NCI-H128 (cell line): Measurements from ENCODE around the gene WLS.
"Not testable (repeated sequence)": the region's sequence is repeated elsewhere in the genome, so short reads cannot be mapped to it uniquely, and the experiment has no call there.

Source experiments
- DNase-seq: peaks from one replicate; lab custom pipeline; 2025; ENCODE audit not compliant: unreplicated experiment; lab: John Stamatoyannopoulos, UW

WLS gene

DNA sequence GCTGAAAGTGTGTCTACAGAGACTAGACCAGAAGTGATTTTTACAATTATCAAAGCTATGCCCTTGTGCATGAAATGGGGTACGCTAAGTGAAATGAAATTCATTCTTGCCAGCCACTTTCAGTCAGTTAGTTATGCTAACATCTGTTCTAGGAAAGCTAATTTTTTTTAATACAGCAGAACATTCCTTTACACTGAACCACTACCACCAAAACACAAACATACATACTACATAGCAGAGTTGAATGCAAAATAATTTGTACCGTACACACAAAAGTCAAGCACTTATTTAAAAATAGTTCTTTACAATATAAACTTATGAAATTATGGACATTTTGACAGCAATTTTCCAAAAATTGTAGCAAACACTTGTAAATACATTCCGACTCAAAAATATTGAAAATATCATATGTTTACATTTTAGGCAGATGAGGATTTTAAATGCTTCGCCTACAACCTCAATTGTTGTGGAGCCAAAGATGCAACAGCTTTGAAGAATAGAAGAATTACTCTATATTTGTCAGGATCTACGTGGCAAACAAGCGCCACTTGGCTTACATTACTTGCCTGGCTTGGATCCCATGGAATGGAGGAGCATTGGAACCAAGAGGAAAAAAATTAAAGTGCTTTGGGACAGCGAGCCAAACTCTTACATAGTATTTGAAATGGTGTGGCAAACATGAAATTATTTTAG lies 30.6 kb downstream of the WLS start:
- DNase-seq: no peak

DNA sequence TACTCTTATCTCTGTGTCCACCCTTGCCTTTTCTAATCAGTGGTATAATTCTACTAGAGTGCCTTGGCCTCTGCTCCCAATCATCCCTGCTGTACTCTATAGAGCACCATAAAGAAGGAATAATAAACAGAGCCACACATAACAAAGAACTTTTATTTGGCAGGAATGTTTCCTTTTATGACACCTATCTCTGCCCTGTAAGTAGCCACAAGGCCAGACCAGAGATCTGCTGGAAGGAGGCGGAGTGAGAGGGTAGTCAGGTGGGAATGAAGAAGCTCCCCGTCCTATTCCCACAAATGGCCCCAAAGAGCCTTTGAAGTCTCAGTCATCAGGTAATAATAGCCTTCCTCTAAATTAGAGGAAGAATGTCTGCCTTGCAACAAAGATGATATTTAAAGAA lies 32.7 kb downstream of the WLS start:
- DNase-seq: no peak

DNA sequence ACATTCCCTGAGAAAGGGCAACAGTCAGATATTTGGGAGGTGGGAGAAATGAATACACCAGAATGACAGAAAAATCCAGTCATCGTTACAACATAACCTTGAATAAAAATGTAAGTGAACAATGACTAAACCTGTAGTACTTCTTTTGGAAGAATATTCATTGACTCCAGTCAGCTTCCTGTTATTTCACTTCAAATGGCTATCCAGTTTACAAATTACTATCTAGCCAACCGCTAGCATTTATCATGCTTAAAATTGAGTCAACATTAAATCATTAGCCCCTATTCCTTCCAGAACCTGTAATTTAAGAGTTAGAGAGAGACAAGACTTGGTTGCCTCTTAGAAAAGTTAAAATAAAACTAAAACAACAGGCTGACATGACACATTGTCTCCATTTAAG lies 33.6 kb downstream of the WLS start:
- no peak for DNase-seq

DNA sequence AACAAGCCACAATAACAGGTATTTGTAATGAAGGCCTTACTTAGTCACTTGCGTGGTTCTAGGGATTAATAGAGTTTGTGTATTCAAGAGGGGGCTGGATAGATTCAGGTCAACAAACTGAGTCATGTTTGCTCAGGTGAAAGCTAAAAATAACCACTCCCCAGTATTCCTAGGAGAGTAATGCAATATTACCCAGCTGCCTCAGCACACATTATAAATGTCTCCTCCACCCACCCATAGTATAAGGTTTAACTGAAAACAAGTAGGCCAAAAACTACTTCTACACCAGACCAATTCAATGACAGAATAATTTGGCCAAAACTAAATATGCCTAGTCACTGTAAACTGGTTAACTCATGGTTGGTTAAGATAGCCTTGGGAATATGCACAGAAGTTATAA lies 34.4 kb downstream of the WLS start:
- DNase-seq: no peak

DNA sequence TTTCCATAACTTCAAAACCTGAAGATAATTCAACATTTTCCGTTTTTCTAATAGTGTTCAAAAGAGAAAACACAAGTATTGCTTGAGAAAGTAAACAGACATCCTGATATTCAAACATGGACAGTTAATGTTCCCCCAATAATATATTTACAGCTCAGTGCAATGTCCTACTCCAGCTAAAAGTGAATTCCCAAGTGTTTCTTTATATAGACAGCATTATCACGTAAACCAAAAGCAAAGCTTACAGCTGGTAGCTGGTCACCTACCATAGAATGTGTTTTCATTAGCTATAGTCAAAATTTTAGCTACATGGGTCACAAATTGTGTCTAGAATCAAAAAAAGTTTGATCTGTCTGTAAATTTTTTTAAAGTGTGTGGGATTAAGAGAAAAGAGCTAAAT lies 34.9 kb downstream of the WLS start:
- DNase-seq: no peak

DNA sequence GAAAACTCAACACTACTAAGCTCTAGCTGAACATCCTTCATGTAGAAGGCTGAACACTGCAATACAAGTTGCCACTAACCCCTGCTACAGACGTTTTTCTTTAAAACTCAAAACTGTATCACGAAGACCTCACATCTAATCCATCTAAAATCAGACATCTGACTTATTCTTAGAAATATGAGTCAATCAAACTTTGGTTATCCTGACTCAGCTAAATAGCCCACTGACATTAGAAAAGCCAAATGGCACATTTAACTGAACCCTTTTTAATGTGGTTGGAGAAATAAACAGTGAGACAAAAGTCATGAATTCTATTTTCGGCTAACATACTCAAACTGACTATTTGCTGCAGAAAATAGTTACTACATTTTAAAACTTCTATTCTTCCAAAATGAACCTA lies 35.6 kb downstream of the WLS start:
- DNase-seq: no peak

DNA sequence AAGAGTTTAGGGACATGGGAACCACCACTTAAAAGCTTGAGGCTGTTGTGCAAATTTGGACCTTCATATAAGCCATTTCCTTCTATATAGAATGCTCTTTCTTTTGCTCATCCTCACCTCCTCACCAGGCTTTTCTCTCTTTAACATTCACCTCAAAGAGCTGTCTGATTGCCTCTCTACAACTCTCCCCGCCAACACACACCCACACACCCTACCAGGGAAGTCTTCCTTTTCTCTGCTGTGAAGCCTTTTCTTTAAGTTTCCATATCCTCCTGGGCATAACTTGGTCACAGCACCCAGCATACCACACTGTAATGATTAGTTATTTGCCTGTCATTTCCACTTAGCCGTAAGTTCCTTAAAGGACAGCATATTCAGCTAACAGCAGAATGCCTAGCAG lies 40.6 kb downstream of the WLS start:
- no peak for DNase-seq

DNA sequence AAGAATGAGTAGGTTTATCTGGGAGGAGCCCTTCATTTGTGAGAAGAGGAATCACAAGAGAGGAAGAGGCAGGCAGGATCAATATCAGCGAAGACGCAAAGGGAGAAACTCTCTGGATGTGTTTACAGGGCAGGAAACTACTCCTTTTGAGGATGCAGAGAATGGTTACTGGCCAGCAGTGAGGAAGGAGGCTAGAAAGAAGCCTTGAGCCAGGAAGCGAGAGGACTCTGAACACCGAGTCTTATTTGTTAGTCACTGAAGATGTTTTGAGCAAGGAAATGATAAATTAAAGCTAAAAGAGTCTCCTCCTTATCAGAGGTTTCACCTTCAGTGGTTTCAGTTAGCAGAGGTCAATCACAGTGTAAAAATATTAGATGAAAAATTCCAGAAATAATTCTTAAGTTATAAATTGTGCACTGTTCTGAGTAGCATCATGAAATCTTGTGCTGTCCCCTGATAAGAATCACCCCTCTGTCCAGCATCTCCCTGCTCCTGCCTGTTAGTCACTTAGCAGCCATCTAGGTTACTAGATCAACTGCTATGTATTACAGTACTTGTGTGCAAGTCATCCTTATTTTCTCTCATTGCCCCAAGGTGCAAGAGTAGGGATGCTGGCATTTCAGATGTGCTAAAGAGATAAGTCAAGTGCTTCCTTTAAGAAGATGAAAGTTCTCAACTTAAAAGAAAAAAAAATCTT lies 43.5 kb downstream of the WLS start:
- no peak for DNase-seq

DNA sequence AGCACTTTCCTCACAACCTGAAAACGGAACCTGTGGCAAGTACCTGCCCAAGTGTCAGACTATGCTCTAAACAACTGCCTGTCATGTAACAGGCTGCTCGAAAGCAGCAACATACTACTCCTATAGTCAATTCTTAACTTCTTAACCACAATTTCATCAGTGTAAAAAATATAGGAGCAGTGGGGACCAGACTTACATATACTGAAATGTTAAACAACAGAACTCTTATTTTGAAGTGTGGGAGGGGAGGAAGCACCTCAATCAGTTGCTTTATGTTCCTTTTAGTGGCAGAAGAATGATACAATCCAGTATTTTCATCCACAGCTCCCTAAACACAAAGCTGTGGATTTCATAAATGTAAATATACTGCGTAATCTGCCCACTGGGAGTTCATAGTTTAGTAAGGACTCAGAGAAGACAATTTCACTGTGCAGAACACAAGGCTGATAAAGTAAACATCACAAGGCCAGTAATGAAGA lies 44.2 kb downstream of the WLS start:
- no peak for DNase-seq

DNA sequence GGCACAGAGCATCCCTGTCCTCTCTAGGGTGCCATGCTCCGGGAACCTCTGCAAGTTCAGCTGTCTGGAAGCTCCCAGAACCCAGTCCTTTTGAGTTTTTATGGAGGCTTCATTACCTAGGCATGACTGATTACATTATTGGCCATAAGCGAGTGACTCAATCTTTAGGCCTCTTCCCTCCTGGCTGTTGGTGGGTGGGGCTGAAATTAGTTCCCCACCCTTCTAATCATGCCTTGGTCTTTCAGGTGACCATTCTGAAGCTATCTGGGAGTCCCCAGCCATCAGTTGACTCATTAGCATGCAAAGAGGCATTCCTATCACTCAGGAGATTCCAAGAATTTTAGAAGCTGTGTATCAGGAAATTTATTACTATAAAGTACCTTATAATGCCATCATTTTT lies 46.6 kb downstream of the WLS start:
- no peak for DNase-seq

DNA sequence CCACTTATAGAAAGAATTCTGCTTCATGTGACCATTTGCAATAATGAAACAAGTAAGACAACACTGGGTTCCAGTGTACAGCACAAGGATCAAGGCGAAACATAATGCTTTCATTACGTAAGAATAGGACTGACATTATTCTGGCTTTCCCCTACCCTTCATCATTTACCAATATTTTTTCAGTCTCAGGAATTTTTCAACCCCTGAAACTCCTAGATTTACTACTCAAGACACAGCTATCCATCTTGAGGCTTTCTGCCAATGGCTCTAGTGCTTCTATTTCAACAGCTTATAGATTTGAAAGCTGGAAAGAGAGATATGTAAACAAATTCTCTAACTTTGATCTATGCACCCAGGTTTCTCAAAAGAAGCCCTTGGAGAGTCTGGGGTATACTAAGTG lies 48.4 kb downstream of the WLS start:
- no peak for DNase-seq

DNA sequence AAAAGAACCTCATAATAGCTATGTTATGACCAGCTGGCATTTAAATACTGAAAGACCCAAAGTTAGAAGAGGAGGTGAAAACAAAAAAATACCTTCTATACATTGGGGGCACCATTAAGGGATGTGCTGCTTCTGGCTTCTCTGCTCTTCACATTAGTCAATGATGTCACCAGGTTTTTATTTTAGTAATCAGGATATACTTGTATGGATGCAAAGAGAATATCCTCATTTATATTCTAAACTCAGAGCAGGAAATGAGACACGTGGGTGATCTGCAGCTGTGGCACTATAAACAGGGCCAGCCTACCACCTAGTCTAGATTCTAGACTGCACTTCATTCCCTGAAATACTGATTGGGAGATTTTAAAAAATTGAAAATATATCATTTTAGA lies 51.2 kb downstream of the WLS start:
- no peak for DNase-seq

DNA sequence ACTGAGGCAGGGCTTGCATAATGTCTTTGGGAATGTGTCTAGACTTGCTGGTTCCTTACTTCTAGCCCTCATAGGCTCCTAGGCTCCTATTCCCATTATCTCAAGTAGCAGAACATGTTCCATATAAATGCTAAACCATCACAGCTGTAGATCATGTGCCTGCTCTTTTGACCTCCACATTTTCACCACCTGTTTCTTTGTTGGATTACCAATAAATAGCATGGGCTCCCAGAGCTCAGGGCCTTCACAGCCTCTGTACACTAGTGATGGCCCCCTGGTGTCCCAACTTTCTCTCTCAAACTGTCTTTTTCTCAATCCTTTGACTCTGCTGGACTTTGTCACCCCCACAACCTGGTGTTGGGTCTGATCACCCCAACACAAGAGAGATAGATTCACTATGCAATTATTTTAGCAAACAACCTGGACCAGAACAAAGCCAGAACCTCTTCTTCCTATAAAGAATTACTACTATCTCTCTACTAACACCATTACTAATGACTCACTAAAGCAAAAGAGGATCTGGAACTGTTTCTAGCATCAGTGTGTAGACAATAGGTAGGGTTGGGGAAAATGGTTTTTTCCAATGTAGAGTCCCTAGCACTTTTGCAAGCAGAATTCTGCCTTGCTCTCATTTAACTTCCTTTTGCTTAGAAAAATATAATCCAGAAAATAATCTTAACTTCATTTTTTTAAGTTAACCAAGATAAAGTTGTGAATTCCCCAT lies 51.7 kb downstream of the WLS start:
- DNase-seq: no peak

DNA sequence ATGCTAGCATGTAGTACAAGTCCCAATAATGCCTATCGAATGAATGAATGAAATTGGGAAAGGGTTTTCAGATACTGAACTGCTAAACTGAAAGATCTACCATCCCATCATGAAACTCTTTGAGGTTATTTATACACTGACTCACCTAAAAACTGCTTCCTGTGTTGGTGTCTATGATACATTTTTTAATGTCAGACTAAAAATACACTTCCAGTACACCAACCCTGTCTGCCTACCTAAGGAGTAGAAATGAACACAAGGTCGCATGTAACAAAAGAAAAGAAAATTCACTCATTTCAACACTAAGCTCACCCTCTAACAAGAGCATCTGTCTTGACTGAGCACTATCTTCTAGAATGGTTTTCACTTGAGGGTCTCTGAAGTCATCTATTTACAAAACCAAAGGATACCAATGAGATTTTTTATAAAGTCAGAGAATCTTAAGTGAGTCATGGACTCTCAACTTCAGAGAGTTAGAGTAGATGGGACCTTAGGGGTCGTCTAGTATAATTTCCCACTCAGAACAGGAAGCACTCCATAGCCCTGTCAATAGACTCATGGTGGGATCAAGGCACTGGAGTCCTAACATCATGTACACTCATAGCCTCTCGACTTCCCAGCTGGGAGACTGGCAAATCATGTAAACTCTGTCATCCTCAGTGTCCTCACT lies 53.4 kb downstream of the WLS start:
- DNase-seq: no peak

DNA sequence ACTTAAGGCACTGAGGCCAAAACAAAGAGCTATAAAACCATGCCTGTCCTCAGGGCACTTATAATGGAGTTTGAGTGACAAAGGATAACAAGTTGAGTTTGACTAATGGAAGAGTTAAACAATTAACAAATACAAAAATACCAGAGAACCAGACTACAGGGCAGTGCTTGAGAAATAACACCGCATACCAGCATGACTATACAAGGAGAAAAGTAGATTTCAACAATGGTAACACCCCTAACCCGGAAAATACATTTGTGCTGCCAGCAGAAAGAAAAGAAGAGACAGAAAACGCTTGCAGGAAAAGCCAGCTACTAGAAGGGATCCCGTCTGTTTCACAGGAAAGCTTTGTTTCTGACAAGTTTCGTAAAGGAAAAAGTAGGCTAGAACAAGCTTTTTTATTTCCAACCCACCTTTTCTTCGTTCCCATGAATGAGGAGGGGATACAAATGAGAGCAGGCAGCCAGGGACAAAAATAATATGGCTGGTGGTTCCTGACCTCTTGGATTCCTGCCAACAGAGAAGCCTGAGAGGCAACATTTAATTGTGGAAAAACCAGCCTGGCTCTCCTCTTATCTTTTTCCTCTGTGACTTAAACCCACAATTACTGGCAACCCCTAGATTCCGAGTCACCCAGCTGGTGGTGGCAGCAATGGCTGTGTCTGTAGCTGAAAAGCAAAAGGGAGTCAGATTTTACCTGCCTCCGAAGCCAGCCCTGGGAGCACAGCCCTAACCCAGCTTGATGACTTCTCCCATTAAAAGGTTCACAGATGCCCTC lies 56.5 kb downstream of the WLS start:
- no peak for DNase-seq

DNA sequence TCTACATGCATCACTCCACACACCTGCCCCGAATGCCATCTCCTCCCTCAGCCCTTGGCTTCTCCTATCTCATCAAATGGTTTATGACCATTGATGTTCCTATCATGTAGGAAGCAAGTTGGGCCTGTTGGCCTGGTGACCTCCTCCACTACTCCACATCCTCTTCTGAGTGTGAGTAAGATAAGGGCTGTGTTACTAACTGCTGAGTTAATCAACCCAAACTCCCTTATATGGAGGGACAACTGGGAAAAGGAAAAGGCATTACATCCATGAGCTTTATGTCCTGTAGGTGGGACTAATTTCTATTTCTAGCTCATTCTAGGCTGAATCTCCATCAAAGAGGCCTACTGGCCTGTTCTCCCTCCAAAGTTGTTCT lies 57.6 kb downstream of the WLS start:
- no peak for DNase-seq

DNA sequence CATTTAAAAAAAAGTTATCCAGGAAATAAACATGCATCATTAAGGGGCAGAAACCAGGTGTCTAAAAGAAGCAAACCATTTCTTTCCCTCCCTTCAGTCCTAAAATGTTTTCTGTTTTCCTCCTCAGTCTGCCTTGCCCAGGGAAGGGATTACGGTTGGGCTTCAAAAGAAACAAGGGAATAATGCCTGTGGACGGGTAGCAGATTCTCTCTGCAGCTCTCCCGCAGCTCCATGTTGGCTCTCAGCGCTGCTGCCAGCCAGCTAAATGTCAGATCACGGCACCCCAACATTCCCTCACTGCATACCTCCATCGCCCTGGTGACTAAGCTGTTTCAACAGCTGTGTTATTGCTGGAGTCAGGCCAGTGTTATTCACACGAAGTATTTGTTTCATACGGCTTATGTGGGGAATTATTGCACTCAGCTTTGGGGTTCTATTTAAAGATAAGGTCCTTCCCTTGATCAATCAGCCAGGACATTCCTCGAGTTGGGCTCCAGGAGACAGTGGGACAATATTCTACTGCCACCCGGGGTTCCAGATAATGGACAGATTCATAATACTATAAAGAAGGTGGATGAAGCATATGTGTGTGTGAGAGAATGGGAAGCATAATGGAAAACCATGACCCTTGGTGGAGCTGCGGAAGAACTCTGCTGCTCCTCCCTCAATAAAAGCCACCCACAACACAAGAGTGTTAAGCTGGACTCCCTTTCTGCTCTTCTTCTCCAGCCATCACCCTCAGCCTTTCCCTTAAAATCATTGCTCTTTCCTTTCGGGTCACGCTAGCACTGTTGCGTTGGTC lies 58.2 kb downstream of the WLS start:
- no peak for DNase-seq

DNA sequence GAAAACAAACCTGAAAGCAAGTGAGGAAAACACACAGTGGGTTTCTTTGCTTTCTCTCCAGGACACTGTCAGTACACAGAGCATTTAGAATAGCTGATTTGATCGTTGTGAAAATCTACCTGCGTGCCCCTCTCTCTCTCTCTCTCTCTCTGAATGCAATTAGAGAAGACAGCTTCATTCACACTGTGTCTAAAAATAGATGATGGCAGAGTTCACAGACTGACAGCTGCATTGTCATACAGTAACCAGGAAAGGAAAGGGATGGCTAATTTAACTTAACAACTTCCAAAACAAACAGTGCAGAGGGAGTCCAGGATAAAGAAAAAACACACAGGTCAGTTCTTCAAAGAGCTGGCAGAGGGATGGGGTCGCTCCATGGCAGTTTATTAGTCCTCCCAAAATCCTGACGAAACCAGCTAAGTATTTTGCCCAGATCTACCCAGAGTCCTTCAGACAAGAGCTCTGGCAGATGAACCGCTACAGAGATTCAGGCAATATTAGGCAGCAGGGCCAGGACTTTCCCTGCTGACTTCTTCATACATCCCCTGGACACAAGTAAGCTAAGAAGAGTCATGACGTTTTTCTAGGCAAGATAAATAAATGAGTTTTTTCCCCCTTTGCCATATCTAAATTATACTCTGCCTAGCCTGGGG lies 58.9 kb downstream of the WLS start:
- DNase-seq: no peak

DNA sequence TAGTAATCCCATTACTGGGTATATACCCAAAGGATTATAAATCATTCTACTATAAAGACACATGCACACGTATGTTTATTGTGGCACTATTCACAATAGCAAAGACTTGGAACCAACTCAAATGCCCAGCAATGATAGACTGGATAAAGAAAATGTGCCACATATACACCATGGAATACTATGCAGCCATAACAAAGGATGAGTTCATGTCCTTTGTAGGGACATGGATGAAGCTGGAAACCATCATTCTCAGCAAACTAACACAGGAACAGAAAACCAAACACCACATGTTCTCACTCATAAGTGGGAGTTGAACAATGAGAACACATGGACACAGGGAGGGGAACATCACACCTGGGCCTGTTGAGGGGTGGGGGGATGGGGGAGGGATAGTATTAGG lies 60.5 kb downstream of the WLS start:
- not testable (repeated sequence) for DNase-seq
